Peyer's patch (tissue), 4 donors: ENCODE measurements around the gene U2AF1L4. TPM values are rescaled to one million over a fixed set of nuclear protein-coding genes. Genes with fewer than 3 reads are reported as not detected.

Experiments used
- DNase-seq, 3 donors: peaks; one replicate each; pipeline ENCODE4 v3.0.0-alpha.2; 2017 to 2019
- H3K27ac ChIP-seq, 4 donors: fragments of 200-600 bp; sonication (generic); one replicate each; pipeline ENCODE4 v1.5.1; 2016 to 2019
- H3K27me3 ChIP-seq, 2 donors: fragments of 200-600 bp; sonication (generic); one replicate each; pipeline ENCODE4 v1.5.1; 2019
- H3K36me3 ChIP-seq, 3 donors: fragments of 200-600 bp; sonication (generic); one replicate each; pipeline ENCODE4 v1.5.1; 2016 to 2019
- H3K4me1 ChIP-seq, 4 donors: fragments of 200-600 bp; sonication (generic); one replicate each; pipeline ENCODE4 v1.5.1; 2016 to 2019
- H3K4me3 ChIP-seq, 4 donors: fragments of 200-600 bp; sonication (generic); 1 replicate in 3 of 4; 2 replicates in 1 of 4; pipeline ENCODE4 v1.5.1; 2016 to 2019; ENCODE audit warnings: mild to moderate bottlenecking in 1 of 4
- H3K9me3 ChIP-seq, 4 donors: fragments of 200-600 bp; sonication (generic); one replicate each; pipeline ENCODE4 v1.5.1; 2016 to 2019; ENCODE audit warnings: mild to moderate bottlenecking in 1 of 4
- POLR2A ChIP-seq, 2 donors: fragments of 450-650 bp; IDR thresholded peaks; one replicate each; pipeline ENCODE4 v1.5.1; 2017; ENCODE audit warnings: antibody characterized with exemption in 2 of 2, mild to moderate bottlenecking in 2 of 2, moderate library complexity in 2 of 2
- total RNA-seq, 4 donors: library from RNA; depleted of rRNA; stranded (reverse); fragments of >200 nt; gene quantifications; one replicate each; pipeline ENCODE4 v1.1.0, GENCODE V29; 2016
- TF ChIP-seq, protein P1 (sequence below), 6 experiments: fragments of 450-650 bp in 4 of 6; fragments of 200-600 bp in 2 of 6; sonication (generic) in 1 of 6; IDR thresholded peaks; one replicate each; pipeline ENCODE4 v1.5.1; 2017 to 2019; ENCODE audit warnings: antibody characterized with exemption in 6 of 6, mild to moderate bottlenecking in 3 of 6, moderate library complexity in 1 of 6

The U2AF1L4 gene
- total RNA-seq, 4 donors from 2014 or later, result 14.5 to 70.5 (median 34.6) TPM

DNA sequence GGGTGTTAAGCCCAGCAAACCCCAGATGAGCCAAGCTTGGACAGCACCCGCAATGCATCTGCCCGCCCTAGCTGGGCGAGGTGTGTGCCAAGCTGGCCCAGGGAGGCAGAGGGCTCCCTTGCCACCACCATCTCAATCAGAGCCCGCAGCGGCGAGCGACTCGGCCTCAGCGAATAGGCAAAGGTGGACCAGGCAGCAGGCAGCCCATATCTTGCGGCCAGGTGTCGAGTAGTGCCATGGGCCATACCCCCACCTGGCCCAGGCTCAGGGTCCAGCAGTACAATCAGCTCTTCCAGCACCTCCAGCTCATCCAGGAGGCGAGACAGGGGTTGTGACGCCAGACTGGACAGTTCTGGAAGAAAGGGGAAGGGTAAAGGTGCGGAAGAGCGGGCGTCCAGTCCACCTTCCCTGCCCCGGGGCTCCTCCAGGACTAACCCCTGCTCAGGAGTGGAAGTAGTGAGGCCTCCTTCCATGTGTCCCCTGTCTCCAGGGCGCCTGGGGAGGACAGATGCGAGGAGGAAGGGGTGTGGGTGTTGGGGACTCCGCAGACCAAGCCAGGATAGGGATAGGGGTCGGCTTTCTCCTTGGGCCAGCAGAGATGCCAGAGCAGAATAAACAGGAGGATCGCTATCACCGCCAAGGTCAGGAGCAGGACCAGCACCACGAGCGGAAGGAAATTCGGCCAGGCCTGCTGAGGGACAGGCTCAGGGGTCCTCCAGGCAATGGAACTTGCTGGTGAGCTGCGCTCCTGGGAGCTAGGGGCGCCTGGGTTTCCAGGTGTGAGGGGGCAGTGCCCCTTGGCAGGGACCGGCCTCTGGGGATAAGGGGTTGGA lies 5.7 kb downstream of the U2AF1L4 start:
- no peak for DNase-seq
- peak overlapping the region; percentile 47 to 98 (median 80) for H3K27ac ChIP-seq
- TF ChIP-seq POLR2A (IDR thresholded peaks at IDR 0.05), result no peak
- TF ChIP-seq, protein P1, sequence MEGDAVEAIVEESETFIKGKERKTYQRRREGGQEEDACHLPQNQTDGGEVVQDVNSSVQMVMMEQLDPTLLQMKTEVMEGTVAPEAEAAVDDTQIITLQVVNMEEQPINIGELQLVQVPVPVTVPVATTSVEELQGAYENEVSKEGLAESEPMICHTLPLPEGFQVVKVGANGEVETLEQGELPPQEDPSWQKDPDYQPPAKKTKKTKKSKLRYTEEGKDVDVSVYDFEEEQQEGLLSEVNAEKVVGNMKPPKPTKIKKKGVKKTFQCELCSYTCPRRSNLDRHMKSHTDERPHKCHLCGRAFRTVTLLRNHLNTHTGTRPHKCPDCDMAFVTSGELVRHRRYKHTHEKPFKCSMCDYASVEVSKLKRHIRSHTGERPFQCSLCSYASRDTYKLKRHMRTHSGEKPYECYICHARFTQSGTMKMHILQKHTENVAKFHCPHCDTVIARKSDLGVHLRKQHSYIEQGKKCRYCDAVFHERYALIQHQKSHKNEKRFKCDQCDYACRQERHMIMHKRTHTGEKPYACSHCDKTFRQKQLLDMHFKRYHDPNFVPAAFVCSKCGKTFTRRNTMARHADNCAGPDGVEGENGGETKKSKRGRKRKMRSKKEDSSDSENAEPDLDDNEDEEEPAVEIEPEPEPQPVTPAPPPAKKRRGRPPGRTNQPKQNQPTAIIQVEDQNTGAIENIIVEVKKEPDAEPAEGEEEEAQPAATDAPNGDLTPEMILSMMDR (IDR thresholded peaks at IDR 0.05), result no peak
- peaks cover 0 to 51% (median 0%) of the 10 kb centered on the region in 3 donors for H3K36me3 ChIP-seq
- H3K9me3 ChIP-seq, result no peaks in the 10 kb centered on the region
- peak overlapping the region; percentile 53 to 78 (median 66) for H3K4me3 ChIP-seq
- H3K4me1 ChIP-seq, result peaks cover 0 to 25% (median 10%) of the 10 kb centered on the region in 4 donors
- no peaks in the 10 kb centered on the region for H3K27me3 ChIP-seq

DNA sequence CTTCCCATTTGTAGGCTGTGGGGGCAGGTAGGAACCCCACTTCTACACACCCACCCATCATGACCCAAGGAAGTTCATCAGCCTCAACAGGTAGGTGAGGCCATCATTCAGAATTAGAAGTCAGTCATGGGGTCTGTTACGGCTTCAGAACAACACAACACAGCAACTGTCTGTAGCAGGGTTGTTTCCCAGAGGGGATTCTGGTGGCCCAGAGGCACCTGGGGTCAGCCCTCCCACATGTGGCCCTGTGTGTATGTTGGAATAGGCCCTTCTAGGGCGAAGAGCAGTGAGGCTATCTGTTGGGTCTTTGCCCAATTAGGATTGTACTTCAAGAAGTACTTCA lies 6.4 kb downstream of the U2AF1L4 start:
- no peak overlapping the region for H3K4me3 ChIP-seq
- H3K27ac ChIP-seq, result no peak overlapping the region
- no peak for TF ChIP-seq POLR2A (IDR thresholded peaks at IDR 0.05)
- TF ChIP-seq, protein P1 (IDR thresholded peaks at IDR 0.05), result no peak
- H3K9me3 ChIP-seq, result no peaks in the 10 kb centered on the region
- H3K36me3 ChIP-seq, result peaks cover 0 to 58% (median 0%) of the 10 kb centered on the region in 3 donors
- H3K27me3 ChIP-seq, result no peaks in the 10 kb centered on the region
- no peak for DNase-seq
- H3K4me1 ChIP-seq, result peaks cover 0 to 21% (median 7%) of the 10 kb centered on the region in 4 donors

DNA sequence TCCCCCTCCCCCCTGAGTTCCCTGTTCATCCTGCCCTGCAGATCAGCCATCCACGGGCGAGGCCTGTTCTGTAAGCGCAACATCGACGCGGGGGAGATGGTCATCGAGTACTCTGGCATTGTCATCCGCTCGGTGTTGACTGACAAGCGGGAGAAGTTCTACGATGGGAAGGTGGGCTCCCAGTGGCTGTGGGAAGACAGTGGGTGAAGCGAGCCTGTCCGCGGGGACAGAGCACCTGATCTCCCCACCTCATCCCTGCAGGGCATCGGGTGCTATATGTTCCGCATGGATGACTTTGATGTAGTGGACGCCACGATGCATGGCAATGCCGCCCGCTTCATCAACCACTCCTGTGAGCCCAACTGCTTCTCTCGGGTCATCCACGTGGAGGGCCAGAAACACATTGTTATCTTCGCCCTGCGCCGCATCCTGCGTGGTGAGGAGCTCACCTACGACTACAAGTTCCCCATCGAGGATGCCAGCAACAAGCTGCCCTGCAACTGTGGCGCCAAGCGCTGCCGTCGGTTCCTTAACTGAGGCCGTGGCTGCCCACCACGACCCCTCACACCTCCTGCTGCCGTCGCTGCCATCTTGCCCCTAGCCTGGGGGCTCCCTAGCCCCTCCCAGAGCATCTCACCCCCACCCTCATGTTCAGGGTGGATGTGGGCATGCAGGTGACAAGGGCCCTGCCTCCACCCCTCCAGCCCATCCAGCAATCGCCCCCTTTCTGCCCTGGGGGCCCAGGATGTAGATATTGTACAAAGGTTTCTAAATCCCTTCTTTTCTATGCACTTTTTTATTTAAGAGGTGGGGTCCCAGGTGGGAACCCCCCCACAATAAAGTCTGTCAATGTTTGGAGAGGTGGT lies 7.0 kb downstream of the U2AF1L4 start:
- no peaks in the 10 kb centered on the region for H3K27me3 ChIP-seq
- TF ChIP-seq, protein P1 (IDR thresholded peaks at IDR 0.05), result no peak
- no peak for TF ChIP-seq POLR2A (IDR thresholded peaks at IDR 0.05)
- H3K9me3 ChIP-seq, result no peaks in the 10 kb centered on the region
- peaks cover 0 to 19% (median 6%) of the 10 kb centered on the region in 4 donors for H3K4me1 ChIP-seq
- peaks cover 0 to 64% (median 0%) of the 10 kb centered on the region in 3 donors for H3K36me3 ChIP-seq
- H3K4me3 ChIP-seq, result no peak overlapping the region
- DNase-seq, result no peak
- no peak overlapping the region for H3K27ac ChIP-seq

GRCh38 chr19:35736913-35737886 lies 8.0 kb downstream of the U2AF1L4 start:
- H3K27me3 ChIP-seq, result no peaks in the 10 kb centered on the region
- H3K4me1 ChIP-seq, result peaks cover 0 to 11% (median 6%) of the 10 kb centered on the region in 4 donors
- no peaks in the 10 kb centered on the region for H3K9me3 ChIP-seq
- TF ChIP-seq POLR2A (IDR thresholded peaks at IDR 0.05), result no peak
- TF ChIP-seq, protein P1 (IDR thresholded peaks at IDR 0.05), result peak in 2 of 6 experiments; percentile 21 to 32
- H3K36me3 ChIP-seq, result peaks cover 0 to 69% (median 0%) of the 10 kb centered on the region in 3 donors
- no peak overlapping the region for H3K27ac ChIP-seq
- peak in 1 of 3 donors; percentile 38 for DNase-seq
- H3K4me3 ChIP-seq, result no peak overlapping the region

DNA sequence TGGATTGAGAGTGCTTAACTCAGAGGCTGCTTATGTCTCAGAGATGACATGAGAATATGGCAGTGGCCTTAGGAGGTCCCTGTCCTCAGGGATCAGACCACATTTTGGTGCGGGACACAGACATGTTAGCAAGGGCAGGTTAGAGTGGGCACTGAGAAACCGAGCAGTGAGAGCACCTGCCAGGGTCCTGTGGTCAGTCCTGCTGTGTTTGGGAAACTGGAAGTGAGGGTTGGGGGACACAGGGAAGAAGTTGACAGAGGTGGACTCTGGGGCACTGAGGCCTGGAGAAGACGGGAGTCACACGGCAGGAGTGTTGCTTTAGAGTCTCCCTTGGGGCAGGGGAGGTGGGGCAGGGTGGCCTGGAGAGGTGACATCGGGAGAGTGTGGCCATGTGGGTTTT lies 10.3 kb downstream of the U2AF1L4 start:
- peaks cover 0 to 92% (median 0%) of the 10 kb centered on the region in 3 donors for H3K36me3 ChIP-seq
- no peak for DNase-seq
- no peak overlapping the region for H3K27ac ChIP-seq
- H3K4me3 ChIP-seq, result no peak overlapping the region
- H3K9me3 ChIP-seq, result no peaks in the 10 kb centered on the region
- no peak for TF ChIP-seq POLR2A (IDR thresholded peaks at IDR 0.05)
- TF ChIP-seq, protein P1 (IDR thresholded peaks at IDR 0.05), result no peak
- H3K27me3 ChIP-seq, result no peaks in the 10 kb centered on the region
- peaks cover 0 to 8% (median 5%) of the 10 kb centered on the region in 4 donors for H3K4me1 ChIP-seq
